B cell (primary cell): ENCODE measurements around the gene WASF2.
"Not testable (repeated sequence)": the region's sequence is repeated elsewhere in the genome, so short reads cannot be mapped to it uniquely, and the experiment has no call there.

ENCODE experiments used
- EZH2 ChIP-seq: IDR thresholded peaks from 2 replicates; pipeline ENCODE4 v1.6.1; 2012; ENCODE audit warnings: borderline replicate concordance, low read depth, mild to moderate bottlenecking, moderate library complexity, low read length; ENCODE audit not compliant: insufficient read depth, poor library complexity, severe bottlenecking
- TF ChIP-seq, protein P1 (sequence below): fragments of 200-600 bp; IDR thresholded peaks from one replicate; pipeline ENCODE4 v1.8.0; 2022; ENCODE audit warnings: antibody characterized with exemption, mild to moderate bottlenecking

DNA sequence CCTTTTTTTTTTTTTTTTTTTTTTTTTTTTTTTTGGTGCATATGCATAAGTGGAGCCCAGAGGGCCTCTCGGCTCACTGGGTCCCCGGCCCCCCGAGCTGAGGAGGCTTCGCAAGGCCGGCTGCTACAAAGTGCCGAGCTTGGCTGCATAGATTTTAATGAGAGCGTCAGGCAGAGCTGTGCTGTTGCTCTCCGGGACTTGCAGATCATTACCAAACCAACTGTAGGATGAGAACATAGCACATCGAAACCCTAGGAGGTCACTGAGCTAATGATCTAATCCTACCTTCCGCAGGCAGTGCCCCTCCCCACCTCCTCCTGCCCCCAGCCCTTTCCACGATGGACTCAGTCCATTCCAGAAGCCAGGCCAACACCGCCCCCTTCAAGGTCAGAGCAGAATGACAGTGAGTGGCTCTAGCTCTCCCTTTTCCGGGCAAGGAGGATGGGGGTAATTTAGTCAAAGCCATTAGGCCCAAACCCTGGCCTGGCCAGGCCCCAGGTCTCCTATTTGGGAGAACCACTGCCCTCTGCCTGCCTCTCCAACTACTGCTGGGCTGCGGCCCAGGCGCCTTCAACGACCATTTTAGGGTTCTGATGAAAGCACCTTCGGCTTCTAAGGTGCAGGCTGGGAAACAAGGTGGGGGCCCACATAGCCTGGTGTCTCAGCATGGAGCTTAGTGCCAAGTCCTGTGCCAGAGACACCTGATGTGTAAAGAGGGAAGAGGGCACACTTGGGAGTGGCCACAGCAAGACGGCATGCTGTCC is 84.2 kb downstream of the WASF2 start:
- TF ChIP-seq, protein P1, sequence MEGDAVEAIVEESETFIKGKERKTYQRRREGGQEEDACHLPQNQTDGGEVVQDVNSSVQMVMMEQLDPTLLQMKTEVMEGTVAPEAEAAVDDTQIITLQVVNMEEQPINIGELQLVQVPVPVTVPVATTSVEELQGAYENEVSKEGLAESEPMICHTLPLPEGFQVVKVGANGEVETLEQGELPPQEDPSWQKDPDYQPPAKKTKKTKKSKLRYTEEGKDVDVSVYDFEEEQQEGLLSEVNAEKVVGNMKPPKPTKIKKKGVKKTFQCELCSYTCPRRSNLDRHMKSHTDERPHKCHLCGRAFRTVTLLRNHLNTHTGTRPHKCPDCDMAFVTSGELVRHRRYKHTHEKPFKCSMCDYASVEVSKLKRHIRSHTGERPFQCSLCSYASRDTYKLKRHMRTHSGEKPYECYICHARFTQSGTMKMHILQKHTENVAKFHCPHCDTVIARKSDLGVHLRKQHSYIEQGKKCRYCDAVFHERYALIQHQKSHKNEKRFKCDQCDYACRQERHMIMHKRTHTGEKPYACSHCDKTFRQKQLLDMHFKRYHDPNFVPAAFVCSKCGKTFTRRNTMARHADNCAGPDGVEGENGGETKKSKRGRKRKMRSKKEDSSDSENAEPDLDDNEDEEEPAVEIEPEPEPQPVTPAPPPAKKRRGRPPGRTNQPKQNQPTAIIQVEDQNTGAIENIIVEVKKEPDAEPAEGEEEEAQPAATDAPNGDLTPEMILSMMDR: not testable (repeated sequence)
- TF ChIP-seq EZH2: not testable (repeated sequence)
